ENCODE results near the gene TBC1D16.

TBC1D16 gene

DNA sequence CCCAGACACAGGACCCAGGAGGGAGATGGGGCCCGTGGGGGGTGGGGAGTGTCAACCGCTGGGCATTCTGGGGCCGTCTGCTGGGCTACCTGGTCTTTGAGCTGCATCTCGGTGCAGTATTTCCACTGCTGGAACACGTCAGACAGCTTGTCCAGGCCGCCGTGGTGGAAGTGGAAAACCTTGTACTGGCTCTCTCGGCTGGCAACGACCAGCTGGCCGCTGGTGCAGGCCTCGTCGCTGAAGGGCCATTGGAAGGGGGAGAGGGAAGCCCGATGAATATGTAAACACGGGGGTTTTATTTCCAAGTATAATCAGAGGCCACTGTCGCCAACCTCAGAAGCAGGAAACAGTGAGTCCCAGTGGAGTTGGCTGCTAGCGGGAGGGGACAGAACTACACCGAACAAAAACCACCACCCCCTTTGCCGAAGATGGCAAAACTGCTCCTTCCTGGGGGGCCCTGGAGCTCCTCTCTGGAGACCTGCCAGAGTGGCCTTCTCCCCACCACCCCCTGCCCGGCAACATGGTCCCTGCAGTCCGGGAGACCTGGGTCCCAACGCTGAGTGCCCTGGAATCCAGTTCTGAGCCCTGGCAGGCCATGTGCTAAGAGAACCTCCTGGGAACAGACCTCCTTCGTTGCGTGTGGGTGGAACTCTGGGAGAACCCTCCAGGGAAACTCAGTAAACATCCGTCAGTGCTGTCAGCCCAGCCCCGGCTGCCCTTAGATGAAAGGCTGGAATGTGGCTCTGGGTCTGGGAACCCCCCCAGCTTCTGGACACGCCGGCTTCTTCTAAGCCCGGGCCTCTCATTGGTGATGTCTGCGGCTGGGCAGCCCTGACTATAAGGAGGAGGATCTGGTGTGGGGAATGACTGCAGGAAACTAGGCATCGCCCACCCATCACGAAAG lies 84.1 kb downstream of the TBC1D16 start:
- no peak for DNase-seq (ENCODE audit: low spot score)

DNA sequence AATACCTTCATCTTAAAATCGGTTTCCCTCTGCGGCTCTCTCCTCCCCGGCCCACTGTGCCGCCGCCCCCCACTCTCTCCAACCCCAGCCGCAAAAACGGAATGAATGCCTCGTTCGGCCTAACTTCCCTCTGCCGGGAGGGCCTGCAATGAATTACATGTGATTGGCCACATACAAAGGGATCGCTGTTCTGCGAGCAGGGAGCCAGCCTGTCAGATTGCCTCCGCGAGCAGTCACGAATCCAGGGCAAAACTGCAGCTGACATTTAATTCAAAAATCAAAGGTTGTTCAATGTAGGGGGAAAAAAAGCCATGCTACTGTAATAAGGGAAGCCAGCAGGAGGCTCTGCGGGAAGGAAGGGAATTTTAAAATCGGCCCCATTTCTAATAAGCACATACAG lies 84.9 kb downstream of the TBC1D16 start:
- no peak for DNase-seq (ENCODE audit: low spot score)

DNA sequence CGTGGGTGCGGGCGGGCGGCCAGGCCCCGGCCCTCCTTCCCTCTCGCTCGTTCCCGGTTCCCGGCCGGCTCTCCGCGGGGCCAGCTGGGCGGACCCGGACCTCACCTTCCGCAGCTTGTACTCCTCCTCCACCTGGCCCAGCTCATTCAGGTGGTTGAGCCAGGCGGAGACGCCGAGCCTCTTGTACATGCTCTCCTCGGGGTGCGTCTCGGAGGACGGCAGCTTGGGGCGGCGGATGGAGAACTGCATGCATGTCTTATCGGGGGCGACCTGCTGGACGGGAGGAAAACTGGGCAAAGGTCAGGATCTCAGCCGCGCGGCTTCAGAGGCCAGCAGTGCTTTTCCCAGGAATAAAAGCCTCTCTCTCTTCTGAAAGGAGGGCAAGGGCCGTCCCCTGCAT lies 85.4 kb downstream of the TBC1D16 start:
- DNase-seq (ENCODE audit: low spot score), result no peak

DNA sequence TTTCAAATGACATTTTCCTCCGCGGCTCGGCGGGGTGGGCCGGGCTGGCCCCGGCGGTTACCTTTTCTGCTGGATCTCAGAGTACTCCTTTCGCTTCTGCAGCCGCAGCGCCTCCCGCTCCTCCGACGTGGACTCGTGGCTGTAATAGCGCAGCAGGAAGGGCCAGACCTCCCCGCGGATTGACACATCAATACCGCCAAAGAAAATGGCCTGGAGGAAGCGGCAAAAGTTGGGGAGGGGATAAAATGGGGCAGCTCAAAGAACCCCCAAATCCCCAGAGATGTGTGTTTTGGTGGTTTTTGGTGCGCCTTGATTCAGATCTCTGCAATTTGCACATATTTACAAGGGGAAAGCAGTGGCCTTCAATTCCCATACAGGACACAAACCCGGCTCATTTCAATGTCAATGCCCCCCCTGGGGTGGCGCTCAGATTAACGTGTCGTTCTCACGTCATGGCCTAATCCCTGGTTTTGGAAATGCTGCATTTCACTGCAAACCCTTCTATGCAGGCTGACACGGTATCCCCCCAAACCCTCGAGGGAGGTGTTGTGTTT lies 85.9 kb downstream of the TBC1D16 start:
- no peak for DNase-seq (ENCODE audit: low spot score)

DNA sequence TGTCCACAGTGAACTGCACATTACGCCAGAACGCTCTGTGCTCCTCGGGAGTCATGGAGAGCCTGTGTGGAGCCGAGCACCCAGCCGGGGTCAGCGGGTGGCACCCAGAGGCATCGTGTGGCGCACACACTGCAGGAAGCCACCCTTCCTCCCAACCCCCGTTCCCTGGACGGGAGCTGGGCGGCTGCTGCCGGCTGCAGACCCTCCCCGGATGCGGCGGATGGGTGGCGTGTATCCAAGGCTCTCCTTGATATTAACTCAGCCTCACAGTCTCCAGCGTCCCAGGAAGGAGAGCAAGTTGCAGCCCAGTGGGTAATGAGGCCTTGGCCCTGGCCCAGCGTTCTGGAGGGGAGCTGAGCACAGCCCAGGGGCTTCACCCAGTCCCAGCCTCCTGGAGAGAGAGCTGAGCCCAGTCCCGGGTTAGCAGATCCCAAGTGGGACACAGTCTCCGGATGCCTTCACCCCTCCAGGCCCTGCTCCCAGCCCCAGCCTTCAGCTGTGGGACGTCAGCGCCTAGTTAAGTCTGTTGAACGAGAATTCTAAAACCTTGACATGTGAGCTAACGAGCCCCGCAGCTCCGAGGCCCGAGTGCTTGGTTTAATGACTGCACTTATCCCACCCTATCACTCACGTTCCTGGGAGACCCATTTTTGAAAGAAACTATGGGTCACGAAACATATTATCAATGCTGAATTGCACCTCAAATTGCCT lies 86.6 kb downstream of the TBC1D16 start:
- no peak for DNase-seq (ENCODE audit: low spot score)

DNA sequence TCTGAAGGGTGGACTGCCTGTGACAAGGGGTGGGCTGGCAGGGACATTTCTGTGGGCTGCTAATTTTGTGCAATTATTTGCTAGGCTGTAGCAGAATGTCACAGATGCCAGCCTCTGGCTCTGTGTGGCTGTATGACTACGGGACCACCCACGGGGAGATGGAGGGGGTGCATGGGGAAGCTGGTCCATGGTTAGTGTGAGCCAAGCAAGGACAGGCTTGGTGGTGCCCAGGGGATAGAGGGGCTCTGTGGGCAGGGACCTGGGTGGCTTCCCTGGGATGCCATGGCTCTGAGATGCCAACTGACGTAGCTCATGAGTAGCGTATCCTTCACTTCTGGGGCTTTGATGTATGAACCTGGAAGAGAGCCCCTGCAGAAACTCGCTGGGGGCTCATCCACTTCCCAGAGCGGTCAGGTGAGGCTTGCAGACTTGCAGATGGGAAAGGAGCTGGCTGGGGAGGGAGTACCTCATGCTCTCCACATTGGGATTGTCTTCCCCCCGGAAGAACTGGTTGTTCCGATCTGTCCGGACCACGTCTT lies 87.2 kb downstream of the TBC1D16 start:
- DNase-seq (ENCODE audit: low spot score), result no peak

DNA sequence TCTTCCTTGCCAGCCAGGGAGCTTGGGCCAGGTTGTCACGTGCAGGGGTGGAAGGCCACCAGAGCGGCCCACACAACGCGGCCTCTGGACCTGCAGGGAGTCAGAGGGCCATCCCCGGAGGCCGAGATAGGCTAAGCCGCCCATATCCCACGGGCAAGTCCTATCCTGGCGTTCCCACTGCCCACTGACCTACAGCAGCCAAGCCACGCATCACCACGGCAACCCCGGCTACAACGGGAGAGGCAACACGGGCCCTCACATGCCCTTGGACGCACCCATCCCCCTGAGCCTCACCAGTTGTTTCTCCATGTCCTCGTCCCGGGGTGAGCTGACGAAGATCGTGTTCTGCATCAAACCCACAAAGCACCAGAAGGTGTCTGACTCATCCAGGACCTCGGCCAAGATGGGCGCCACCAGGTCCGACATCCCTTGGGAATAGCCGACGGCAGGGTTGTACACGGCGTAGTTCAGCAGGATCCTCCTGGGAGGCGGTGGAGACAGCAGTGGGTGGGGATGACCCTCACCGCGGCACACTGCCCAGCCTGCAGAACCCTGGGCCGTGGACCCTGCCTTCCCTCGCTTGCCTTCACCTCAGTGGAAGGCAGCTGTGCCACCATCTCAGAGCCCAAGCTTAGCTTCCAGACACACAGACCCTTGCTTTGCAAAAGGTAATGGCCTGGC lies 88.2 kb downstream of the TBC1D16 start:
- no peak for DNase-seq (ENCODE audit: low spot score)

DNA sequence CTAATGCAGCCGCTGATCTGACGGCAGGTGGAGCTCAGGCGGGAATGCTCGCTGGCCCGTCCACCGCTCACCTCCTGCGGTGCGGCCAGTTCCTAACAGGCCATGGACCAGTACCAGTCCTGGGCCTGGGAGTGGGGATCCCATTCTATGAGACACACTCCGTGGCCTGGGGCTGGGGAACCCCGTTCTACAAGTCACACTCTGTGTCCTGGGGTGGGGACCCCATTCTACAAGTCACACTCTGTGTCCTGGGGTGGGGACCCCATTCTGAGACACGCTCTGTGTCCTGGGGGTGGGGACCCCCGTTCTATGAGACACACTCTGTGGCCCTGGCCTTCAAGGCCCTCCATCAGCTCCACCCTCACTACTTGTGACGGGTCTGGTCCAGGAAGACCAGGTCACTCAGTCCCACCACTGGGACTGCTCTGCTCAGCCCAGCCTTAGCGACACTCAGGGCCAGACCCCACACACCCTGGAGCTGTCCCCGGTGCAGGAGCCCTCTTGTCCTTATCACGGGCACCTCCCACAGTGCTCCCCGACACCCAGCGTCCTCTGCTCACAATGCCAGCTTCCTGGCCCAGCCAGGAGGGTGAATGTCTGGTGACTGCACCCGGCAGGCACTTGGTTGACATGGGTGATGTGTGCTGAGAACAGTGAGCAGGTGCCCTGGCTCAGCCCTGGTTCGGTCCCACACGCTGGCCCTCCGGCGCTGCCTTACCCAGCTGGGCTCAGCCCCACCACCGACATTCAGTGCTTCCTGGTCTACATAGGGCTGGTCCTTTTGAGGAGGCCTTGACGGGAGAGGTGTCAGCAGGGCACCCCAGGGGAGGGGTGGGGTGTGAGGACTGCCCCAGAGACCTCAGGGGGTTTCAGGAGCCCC lies 89.1 kb downstream of the TBC1D16 start:
- DNase-seq (ENCODE audit: low spot score), result no peak

DNA sequence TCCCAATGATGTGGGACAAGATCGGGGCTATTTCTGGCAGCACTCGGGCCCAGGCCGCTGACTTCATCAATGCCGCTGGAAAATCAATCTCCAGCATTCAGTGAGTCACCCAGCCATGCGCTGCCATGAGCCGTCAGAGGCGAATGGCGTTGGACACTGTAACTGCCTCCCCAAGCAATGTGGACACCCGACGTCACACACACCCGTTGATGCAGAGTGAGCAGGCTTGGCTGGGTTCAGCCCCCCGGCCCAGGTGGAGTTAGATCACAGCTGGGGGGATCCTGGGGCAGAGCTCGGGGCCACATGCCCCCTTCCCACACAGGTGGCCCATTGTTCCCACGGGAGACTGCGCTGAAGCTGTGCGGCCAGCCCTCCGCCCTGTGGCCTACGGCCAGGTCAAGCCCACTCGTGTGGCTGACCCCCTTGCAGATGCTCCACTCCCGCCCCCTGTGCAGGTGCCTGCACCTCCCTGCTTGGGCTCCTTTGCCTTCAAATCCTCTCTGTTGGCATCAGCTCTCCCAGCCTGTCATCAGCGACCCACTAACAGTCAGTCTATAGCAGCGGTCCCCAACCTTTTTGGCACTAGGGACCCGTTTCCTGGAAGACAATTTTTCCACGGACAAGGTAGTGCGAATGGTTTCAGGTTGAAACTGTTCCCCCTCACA lies 89.9 kb downstream of the TBC1D16 start:
- no peak for DNase-seq (ENCODE audit: low spot score)

DNA sequence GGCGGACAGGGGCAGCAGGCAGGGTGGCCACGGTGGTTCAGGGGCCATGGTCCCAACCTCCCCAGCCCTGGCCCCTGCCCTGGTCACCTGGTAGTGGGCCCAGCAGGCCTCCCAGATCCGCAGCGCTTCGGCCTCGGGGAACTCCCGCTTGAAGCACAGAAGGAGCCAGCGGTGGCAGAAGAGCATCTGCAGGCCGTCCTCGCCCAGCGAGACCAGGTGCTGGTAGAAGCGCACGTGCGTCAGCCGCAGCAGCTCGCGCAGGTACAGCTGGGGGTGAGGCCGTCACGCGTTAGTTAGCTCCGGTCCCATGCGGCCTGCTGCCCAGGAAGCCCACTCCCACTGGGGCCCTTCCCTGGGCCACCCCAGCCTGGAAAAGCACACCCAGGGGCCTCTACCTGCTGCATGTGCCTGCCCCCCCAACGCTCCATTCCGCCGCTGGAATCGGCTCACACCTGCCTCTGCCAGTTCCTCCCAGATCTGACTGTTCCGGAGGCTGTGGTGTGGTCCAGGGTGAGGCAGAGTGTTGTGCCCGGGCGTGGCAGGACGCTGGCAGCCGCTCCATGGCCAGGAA lies 90.8 kb downstream of the TBC1D16 start:
- no peak for DNase-seq (ENCODE audit: low spot score)

DNA sequence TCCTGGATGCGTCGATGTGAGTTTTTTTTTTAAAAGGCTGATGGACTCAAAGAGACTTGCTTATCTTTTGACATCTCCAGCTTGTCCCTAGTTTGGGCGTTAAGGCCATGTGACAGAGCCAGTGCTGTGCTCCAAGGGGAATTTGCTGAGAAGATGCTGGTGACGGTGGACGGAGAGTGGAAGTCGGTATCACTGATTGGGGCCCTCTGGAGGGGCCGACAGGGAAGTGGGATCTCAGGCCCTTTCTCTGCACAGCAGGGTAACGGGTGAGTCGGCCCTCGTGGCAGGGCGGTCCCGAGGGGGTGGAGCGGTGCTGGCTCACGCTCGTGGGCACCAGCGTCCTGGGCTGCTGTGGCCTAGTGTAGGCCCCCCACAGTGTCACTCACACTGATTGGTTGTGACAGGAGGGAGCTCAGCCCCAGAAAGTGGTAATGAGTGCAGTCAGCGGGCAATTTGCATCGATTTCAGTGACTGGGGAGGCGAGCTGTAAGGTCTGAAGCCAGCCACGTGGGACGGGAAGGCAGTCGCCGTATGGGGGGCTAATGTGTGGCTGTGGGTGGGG lies 91.3 kb downstream of the TBC1D16 start:
- no peak for DNase-seq (ENCODE audit: low spot score)

DNA sequence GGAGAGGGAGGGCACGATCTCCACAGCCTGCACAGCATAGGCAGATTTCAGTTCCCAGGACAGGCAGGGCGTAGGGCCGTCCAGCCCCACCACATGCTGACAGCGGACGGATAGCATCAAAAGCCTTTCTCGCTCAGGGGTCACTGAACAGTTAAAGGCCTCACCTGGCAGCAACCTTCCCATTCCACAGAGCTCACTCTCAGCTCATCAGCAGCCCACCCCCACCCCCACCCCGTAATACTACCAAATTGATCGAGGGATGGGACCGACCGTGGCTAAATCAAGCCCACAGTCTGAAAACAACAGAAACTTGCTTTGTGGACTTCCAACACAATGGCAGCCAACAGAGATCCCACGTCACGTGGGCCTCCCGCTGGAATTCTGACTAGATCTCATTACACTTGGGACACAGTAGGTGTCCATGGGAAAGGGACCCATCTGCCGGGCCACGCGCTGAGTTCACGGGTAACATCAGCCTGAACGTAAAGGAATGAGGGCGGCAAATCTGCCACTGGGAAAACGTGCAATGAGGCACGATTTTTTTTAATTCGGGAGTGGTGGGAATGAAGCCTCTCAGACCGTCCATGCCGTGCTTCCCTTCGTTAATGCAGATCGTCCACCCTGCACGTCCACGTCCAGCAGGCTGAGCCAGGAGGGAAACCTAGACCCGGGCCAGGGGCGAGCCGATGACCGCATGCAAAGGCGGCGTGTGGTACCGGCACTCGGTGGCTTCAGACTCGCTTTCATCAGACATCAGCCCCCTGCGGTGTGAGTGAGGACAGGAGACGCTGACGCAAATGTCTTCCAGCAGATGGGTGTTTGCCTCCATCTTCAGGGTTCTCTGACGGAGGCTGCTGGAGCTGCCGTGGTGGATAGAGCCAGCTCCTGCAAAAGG lies 92.1 kb downstream of the TBC1D16 start:
- DNase-seq (ENCODE audit: low spot score), result no peak

DNA sequence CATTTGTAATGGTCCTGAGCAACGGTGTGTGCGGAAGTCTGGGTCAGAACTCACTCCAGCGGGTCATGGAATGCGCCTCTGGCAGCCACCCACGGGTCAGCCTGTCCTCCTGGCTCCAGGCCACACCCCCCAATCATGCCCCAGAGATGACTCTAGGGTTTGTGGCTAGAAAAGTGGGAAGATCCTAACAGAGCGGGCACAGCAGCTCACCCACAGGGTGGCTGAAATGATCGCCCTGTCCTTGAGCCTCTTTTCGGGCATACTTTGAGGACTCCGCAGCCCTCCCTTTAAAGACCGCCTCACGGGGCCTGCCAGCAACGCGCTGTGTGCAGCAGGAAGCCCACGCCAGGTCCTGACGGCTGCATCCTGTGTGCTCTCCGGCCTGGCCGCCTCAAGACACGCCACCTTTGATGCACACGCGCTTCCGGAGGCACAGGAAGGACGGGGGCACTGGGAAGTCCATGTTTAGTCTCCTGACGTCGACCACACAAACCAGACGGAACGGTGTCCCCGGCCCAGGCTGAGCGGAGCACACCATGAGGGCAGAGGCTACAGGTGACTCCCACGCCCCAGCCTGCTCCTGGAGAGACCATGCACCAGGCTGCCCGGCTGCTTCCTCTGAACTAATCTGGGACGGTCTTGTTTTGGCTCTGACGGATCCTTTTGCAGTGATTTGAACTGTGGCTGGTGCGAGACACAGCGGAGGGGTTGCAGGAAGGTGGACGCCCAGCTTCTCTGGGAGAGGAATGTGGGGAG lies 92.9 kb downstream of the TBC1D16 start:
- peak; percentile 15 for DNase-seq (ENCODE audit: low spot score)

DNA sequence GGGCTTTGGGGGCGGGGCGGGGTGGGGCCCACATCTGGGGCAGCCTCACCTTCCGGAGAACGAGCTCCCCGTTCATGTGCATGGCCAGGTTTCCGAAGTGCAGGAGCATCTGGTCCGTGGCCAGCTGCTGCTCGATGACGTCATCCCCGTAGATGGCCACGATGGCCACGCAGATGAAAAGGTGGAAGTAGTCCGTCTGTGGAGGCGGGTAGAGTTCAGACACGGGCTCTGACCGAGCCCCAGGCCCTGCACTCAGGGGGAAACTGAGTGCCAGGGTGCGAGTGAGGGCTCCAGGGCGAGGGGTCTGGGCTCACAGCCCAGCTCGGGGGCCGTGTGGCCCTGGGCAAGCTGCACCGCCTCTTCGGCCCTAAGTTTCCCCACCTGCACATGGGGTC lies 93.7 kb downstream of the TBC1D16 start:
- no peak for DNase-seq (ENCODE audit: low spot score)

DNA sequence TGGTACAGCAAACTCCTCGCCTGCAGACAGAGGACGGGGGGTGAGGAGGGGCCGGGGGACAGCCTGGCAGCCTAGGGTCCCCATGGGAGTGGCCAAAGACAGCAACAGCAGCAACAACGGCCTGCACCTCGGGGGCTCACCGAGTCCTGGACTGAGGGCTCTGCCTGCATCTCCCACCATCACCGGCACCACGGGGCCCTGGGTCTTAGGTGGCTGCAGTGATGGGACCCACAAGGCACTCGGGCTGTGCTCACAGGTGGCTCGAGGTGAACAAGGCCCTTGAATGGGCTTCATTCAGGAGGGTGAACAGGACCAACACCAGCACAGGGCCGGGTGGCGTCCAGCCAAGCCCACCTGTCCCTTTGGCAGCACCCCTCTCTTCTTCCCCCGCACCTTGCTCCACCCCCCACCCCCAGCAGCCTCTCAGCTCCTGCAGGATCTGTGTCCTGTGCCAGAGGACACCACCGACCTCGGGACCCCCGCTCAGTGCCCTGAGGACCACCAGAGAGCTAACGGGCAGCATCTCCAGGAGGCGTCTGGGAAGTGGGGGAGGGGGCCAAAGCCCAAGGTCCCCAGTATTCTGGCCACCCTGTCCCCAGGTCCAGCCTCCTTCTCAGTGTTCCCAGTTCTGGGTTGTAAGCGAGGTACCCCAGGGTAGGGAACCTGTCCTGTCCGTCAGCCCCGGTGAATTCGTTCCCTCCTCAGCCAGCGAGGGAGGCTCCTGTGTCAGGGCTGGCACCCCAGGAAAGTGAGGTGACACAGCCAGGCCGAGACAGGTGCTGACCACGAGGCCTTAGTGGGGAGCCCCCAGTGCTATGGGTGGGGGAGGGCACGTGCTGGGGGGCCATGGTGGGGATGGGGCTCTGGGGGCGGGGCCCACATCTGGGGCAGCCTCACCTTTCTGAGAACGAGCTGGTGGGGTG lies 94.3 kb downstream of the TBC1D16 start:
- DNase-seq (ENCODE audit: low spot score), result no peak

DNA sequence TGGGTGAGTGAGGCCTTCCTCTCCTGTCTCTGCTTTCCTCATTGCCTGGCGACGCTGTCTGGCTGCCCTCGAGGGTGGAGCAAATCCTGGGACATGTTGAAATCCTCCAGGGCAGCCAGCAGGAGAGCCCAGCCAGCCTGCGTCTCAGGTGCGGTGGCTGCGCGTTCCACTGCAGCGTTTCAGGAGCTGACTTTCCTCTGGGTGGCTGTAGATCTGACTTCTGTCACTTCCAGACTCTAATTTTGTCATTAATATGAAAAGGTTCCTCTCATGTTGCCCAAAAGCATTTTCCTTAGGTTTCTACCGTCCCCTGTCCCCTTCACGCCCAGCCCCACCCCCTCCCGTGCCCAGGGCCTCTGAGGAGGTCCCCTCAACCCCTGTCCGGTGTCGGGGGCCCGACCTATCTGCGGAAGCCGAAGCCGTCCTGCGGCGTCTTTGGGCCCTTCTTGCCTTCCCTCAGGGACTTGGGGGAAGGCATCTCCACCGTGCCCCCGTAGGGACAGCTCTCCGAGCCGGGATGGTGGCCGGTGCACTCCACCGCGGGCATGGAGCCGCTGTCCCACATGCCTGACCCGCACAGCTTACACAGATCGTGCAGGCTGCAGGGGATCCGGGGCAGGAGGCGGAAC lies 95.1 kb downstream of the TBC1D16 start:
- DNase-seq (ENCODE audit: low spot score), result no peak
